Rectal smooth muscle tissue (tissue), 1 donor: ENCODE results near the gene IL10RB.

Experiments used
- H3K27ac ChIP-seq: one replicate; pipeline ENCODE4 v1.7.0; 2013; ENCODE audit warnings: low read depth, low read length, inconsistent platforms
- H3K27me3 ChIP-seq: one replicate; pipeline ENCODE4 v1.7.0; 2013; ENCODE audit warnings: low read length; ENCODE audit not compliant: control insufficient read depth, insufficient read depth
- H3K36me3 ChIP-seq: one replicate; pipeline ENCODE4 v1.7.0; 2013; ENCODE audit warnings: low read length; ENCODE audit not compliant: control insufficient read depth, insufficient read depth
- H3K4me1 ChIP-seq: one replicate; pipeline ENCODE4 v1.7.0; 2013; ENCODE audit warnings: low read length; ENCODE audit not compliant: control insufficient read depth, insufficient read depth
- H3K4me3 ChIP-seq: one replicate; pipeline ENCODE4 v1.7.0; 2013; ENCODE audit warnings: low read length
- H3K9ac ChIP-seq: one replicate; pipeline ENCODE4 v1.7.0; 2013; ENCODE audit warnings: low read length

The IL10RB gene

DNA sequence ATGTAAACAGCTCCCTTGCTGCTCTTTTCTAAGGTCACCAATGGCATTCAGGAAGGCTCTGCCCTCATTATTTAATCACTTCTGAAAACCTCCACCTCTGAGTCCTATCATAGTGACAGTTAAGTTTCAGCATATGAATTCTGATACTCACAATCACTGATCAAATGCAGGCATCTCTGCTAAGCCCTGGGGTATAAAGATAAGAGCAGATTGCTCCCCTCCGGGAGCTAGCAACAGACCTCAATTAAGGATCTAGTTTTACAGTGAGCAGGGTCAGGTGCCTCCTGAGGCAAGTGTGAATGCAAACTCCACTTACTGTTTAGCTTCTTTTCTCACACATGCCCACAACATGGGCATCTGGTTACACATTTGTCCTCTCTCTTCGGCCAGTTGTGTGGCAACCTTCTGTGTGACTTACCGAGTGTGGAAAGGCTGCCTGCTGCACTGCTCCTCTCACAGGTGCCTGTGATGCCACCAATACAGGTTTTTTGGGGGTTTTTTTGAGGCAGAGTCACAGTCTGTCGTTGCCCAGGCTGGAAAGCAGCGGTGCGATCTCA lies 15.0 kb downstream of the IL10RB start:
- H3K9ac ChIP-seq, result no peak overlapping the region
- H3K27ac ChIP-seq, result no peak overlapping the region
- no peak overlapping the region for H3K4me3 ChIP-seq
- H3K4me1 ChIP-seq, result no peaks in the 10 kb centered on the region
- H3K36me3 ChIP-seq, result peaks cover 11% of the 10 kb centered on the region
- no peaks in the 10 kb centered on the region for H3K27me3 ChIP-seq

DNA sequence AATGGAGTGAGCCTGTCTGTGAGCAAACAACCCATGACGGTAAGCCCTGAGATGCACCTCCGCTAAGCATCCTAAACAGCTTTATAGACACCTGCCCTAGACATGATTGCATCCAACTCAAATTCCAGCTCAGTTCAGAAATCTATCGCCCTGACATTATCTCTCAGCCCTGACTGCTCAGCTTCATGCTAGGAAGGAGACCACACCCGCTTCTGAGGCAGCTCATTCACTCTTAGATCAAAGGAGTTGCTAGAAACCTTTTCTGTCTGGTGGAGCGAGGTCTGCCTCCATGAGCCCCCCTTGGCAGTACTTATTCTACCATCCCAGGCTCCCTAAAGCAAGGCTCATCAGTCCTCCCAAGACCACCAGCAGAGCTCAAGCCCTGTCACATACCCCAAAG lies 17.0 kb downstream of the IL10RB start:
- Histone ChIP-seq H3K27me3 (no peaks in the 10 kb centered on the region), H3K36me3 (peaks cover 12% of the 10 kb centered on the region), H3K27ac (no peak overlapping the region), H3K4me1 (no peaks in the 10 kb centered on the region), H3K4me3 (no peak overlapping the region), H3K9ac (no peak overlapping the region)

DNA sequence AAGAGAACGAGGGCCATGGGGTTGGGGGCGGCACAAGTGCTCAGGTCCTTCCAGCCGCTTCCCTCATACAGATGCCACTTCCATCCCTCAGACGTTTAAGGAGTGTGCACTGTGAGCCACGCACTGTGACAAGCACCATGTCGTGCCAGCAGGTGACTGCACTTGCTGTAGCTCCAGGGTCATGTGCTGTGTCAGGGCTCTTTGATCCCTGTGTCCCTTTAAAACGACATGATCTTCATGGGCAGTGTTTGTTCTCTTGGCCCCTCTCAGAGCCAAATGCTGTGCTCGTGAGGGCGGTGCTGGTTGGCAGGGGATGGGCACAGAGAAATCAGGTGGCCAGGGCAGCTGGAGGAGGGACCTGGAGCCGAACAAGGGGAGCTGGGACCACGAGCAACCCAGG lies 19.9 kb downstream of the IL10RB start:
- H3K27me3 ChIP-seq, result no peaks in the 10 kb centered on the region
- no peaks in the 10 kb centered on the region for H3K4me1 ChIP-seq
- no peak overlapping the region for H3K9ac ChIP-seq
- no peak overlapping the region for H3K27ac ChIP-seq
- H3K4me3 ChIP-seq, result no peak overlapping the region
- peaks cover 18% of the 10 kb centered on the region for H3K36me3 ChIP-seq

DNA sequence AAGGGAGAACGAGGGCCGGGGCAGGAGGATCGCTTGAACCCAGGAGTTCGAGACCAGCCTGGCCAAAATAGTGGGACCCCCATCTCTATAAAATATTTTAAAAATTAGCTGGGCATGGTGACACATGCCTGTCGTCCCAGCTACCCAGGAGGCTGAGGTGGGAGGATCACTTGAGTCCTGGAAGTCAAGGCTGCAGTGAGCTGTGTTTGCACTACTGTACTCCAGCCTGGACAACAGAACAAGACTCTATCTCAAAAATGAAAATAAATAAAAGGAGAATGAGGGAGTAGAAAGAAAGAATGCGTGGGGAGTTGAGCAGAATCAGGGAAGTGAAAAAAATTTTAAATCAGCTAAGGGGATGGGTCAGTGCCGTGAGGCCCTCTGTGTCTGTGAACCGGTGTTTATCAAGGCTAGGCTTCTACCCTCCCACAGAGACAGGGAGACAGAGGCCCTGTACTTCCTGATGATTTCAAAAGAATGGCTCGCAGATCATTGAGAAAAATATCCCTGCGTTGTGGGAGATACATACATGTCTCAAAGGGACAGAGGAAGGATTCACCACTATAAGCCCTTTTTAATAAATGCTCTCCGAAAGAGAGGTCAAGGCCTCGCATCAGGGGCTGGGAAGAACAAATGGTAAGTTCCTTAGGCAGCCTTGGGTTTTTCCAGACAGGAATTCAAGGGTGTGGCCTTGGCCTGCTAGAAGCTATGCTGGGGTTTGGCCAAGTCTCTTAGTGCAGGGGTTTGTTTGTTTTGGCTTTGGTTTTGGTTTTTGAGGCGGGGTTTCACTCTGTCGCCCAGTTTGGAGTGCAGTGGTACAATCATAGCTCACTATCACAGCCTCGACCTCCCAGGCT lies 20.7 kb downstream of the IL10RB start:
- Histone ChIP-seq H3K4me3 (no peak overlapping the region), H3K27me3 (no peaks in the 10 kb centered on the region), H3K9ac (no peak overlapping the region), H3K36me3 (peaks cover 19% of the 10 kb centered on the region), H3K27ac (no peak overlapping the region), H3K4me1 (no peaks in the 10 kb centered on the region)

DNA sequence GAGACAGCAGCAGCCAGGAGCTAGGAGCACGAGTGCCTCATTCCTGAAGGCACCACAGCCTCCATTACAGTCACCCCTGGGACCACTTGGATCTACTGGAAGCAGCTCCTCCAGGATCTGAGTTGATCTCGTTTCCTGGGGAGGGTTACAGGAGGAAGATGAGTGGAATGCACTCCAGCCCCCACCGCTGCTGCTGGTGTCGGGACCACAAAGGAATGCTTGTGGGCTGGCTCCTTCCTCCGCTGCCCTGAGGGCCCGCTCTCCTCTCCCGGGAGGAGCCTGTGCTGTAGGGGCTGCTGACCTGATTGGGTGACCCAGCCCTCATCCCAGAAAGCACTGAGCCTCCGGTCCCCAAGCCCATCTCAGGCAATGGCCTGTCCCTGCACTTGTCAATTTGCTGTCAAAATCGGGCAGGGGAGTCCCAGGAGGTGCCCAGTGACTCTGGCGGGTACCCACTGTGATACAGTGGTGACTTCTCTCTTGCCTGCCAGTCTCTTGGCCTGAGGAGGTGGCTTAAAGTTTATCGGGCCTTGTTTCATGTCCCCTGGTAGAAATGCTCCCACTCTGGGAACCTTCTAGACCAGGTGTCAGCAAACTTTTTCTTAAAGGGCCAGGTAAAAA lies 23.1 kb downstream of the IL10RB start:
- no peak overlapping the region for H3K9ac ChIP-seq
- H3K4me3 ChIP-seq, result no peak overlapping the region
- H3K36me3 ChIP-seq, result peaks cover 23% of the 10 kb centered on the region
- H3K4me1 ChIP-seq, result no peaks in the 10 kb centered on the region
- no peak overlapping the region for H3K27ac ChIP-seq
- no peaks in the 10 kb centered on the region for H3K27me3 ChIP-seq

DNA sequence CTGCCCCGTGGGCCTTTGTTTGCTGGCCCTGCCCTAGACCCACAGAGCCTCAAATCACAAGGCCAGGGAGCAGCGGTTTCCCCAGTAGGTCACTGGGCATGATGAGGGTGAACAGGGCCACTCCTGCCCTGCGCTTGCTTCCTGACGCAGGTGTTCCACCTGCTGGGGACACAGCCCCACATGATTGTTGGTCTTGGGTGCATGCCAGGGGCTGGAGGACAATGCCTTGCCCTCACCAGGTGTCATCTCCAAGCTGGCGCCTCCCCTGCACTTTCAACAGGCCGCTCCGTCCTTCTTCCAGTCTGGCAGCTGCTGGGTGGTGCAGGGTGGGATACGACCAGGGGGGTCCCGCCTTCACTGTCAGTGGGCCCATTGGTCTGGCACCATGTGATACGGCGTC lies 24.3 kb downstream of the IL10RB start:
- H3K4me1 ChIP-seq, result no peaks in the 10 kb centered on the region
- H3K27me3 ChIP-seq, result no peaks in the 10 kb centered on the region
- H3K27ac ChIP-seq, result no peak overlapping the region
- no peak overlapping the region for H3K9ac ChIP-seq
- H3K36me3 ChIP-seq, result peaks cover 23% of the 10 kb centered on the region
- no peak overlapping the region for H3K4me3 ChIP-seq

DNA sequence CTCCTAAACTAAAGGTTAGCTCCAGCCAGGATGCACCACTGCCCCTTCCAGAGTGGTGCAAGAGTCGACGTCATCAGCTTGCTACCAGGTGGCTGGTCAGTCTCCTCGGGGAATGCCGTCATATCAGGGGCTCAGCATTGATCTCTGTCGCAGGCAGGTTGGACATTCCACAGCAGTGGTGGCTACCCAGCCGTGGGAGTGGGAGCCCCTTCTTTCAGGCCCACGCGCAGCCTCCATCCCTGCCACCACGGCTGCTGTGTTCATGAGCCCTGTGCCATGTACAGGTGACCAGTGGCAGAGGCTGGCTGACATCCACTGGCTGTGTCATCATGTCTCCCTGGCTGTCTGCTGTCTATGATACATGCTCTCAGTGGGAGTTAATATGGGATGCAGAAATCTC lies 25.5 kb downstream of the IL10RB start:
- no peak overlapping the region for H3K27ac ChIP-seq
- peaks cover 16% of the 10 kb centered on the region for H3K36me3 ChIP-seq
- H3K4me3 ChIP-seq, result no peak overlapping the region
- H3K4me1 ChIP-seq, result no peaks in the 10 kb centered on the region
- H3K27me3 ChIP-seq, result no peaks in the 10 kb centered on the region
- no peak overlapping the region for H3K9ac ChIP-seq

DNA sequence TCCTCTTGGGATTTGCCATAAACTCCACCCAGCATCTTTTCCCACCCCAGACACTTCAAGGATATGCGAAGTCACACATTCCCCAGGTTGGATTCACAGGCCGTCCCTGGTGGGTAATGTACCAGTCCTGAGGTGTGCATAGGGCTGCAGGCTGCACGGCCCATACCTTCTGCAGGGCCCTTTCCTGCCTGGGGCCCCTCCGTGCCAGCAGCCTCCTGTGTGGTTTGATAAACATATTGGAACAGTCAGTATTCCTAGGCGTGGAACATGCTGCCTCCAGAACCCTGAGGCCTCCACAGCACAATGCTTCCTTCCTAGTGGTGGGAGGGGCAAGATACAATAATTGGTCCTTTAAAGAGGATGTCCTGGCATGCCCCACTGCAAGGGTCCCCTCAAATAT lies 26.6 kb downstream of the IL10RB start:
- H3K4me1 ChIP-seq, result no peaks in the 10 kb centered on the region
- H3K36me3 ChIP-seq, result peaks cover 16% of the 10 kb centered on the region
- no peaks in the 10 kb centered on the region for H3K27me3 ChIP-seq
- H3K27ac ChIP-seq, result no peak overlapping the region
- no peak overlapping the region for H3K4me3 ChIP-seq
- H3K9ac ChIP-seq, result no peak overlapping the region

DNA sequence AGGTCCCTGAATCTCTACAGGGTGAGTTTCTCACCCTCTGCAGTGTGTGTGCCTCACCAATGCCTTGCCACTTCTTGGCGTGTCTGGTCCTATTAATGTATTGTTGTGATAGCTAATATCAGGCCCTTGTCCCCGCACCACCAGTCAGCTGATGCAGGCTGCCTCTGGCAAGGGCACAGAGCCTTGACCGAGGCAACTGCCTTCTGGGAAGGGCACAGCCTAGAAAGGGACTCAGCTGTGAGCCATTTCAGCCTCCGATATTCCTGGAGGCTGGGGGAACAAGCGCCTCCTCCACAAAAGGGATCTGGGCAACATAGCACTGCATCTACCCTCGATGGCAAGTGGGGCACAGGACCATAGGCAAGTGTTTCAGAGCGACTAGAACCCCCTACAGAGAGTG lies 27.0 kb downstream of the IL10RB start:
- no peaks in the 10 kb centered on the region for H3K4me1 ChIP-seq
- H3K9ac ChIP-seq, result no peak overlapping the region
- H3K4me3 ChIP-seq, result no peak overlapping the region
- peaks cover 16% of the 10 kb centered on the region for H3K36me3 ChIP-seq
- no peak overlapping the region for H3K27ac ChIP-seq
- no peaks in the 10 kb centered on the region for H3K27me3 ChIP-seq

DNA sequence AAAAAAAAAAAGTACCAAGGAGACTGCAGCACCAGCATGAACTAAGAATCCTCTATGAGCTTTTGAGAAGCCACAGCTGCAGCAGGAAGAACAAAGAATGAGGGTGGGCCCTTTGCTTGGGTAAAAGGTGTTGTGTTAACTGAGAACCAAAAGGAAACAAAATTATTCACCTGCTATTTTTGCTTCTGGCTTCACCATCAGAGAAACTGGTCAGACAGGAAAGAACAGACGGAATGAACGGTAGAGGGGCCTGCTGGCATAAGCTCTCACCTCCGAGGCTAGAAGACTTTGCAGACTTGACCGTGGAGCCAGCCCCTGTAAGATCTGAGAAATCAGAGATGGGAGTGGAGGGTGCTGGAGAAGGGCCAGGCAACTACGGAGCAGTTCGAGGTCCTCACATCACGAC lies 27.6 kb downstream of the IL10RB start:
- Histone ChIP-seq H3K9ac (no peak overlapping the region), H3K36me3 (peaks cover 16% of the 10 kb centered on the region), H3K27me3 (no peaks in the 10 kb centered on the region), H3K4me3 (no peak overlapping the region), H3K27ac (no peak overlapping the region), H3K4me1 (no peaks in the 10 kb centered on the region)

DNA sequence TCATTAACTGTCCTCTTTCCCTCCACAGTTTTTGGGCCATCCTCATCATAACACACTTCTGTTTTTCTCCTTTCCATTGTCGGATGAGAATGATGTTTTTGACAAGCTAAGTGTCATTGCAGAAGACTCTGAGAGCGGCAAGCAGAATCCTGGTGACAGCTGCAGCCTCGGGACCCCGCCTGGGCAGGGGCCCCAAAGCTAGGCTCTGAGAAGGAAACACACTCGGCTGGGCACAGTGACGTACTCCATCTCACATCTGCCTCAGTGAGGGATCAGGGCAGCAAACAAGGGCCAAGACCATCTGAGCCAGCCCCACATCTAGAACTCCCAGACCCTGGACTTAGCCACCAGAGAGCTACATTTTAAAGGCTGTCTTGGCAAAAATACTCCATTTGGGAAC lies 30.0 kb downstream of the IL10RB start:
- Histone ChIP-seq H3K9ac (no peak overlapping the region), H3K4me1 (no peaks in the 10 kb centered on the region), H3K27ac (no peak overlapping the region), H3K36me3 (peaks cover 5% of the 10 kb centered on the region), H3K4me3 (no peak overlapping the region), H3K27me3 (no peaks in the 10 kb centered on the region)

DNA sequence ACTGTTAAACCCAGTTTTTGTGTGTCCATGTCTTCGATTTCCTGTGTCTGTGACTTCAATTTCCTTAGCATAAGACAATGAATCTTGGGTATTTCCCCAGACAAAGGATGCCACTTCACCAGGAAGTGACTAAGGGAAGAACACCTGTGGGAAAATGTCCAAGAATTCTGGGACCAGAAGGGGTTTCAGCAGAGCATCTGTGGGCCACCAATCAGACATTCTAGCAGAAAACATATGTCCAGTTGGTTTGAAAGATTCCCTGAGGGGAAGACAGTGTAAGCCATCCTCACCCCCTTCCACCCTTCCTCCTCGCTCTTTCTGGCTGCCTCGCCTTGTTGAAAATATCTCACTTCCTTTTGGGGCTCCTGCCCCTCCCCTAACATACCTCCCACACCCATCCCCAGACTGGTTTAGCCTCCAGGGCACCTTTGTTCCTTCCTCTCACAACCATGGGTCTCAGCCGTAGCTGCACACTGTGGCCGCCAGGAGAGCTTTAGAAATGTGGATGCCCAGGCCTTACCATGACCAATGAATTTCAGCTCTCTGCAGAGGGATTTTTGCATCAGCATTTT lies 33.1 kb downstream of the IL10RB start:
- Histone ChIP-seq H3K4me1 (peaks cover 5% of the 10 kb centered on the region), H3K27me3 (no peaks in the 10 kb centered on the region), H3K4me3 (no peak overlapping the region), H3K9ac (no peak overlapping the region), H3K27ac (no peak overlapping the region), H3K36me3 (no peaks in the 10 kb centered on the region)
